Measurements from ENCODE around the gene SYNE1. TPM values are rescaled to one million over a fixed set of nuclear protein-coding genes. Genes with fewer than 3 reads are reported as not detected.

SYNE1 gene
- total RNA-seq, 1 donor from 2014 or later, result 17.4 TPM

DNA sequence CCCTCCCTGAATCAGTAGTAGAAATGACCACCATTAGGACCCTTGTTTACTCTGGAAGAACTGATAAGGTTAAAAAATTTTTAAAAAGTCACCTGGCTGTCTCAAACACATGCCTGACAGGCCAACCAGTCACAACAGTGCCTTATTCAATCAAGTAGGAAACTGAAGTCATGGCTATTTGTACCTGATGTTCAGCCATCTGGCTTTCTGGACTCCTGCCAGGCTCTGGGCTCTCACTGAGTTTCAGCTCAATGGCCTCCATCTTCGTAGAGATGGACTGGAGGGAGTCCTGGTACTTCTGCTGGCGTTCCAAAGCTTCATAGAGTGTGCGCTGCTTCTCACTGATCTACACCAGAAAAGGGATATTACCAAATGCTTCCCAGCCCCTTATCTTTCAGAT, 343.8 kb downstream of the SYNE1 start:
- H3K4me3 ChIP-seq (ENCODE audit: low read depth, low read length), result no peak overlapping the region
- TF ChIP-seq, protein P1, sequence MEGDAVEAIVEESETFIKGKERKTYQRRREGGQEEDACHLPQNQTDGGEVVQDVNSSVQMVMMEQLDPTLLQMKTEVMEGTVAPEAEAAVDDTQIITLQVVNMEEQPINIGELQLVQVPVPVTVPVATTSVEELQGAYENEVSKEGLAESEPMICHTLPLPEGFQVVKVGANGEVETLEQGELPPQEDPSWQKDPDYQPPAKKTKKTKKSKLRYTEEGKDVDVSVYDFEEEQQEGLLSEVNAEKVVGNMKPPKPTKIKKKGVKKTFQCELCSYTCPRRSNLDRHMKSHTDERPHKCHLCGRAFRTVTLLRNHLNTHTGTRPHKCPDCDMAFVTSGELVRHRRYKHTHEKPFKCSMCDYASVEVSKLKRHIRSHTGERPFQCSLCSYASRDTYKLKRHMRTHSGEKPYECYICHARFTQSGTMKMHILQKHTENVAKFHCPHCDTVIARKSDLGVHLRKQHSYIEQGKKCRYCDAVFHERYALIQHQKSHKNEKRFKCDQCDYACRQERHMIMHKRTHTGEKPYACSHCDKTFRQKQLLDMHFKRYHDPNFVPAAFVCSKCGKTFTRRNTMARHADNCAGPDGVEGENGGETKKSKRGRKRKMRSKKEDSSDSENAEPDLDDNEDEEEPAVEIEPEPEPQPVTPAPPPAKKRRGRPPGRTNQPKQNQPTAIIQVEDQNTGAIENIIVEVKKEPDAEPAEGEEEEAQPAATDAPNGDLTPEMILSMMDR (conservative IDR thresholded peaks at IDR 0.05; ENCODE audit: low read depth, low read length), result no peak

DNA sequence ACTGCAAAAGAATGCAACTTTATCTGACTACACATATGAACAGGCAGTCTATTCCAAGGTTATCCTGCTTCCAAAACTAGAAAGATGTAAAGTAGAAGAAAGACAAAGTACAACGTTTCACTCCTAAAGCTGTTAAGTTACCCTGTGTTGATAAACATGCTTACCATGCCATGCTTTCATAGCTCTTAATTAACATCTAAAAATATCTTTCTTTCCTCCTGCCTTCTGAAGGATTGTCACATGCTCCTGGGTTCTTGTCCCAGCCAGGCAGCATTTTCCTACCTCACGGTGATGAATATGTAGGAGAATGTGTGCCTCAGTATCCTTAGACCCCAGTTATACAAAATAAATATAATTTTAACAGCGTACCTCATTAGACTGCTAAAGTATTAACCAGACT, 344.6 kb downstream of the SYNE1 start:
- no peak overlapping the region for H3K4me3 ChIP-seq (ENCODE audit: low read depth, low read length)
- TF ChIP-seq, protein P1 (conservative IDR thresholded peaks at IDR 0.05; ENCODE audit: low read depth, low read length), result no peak
- no peak for DNase-seq (ENCODE audit: low read depth)

More for the DNA sequence above, 343.8 kb downstream of the SYNE1 start:
- no peak for DNase-seq (ENCODE audit: low read depth)

DNA sequence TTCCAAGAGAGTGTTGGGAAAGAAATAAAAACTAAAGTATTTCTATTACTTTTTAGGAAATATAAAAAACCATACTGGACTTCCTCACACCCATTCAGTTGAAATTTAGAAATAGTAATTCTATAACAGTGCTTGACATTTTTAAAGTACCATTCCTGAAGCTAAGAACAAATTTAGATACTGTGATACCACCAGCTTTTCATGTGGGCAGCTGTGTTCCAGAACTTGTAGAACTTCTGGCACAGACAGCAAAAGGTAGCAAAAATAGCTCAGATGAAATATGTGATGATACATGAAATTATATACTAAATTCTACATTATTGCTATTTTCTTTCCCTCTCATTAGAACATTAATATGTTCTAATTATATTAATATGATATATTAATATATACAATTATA, 346.5 kb downstream of the SYNE1 start:
- H3K4me3 ChIP-seq (ENCODE audit: low read depth, low read length), result no peak overlapping the region
- DNase-seq (ENCODE audit: low read depth), result no peak

DNA sequence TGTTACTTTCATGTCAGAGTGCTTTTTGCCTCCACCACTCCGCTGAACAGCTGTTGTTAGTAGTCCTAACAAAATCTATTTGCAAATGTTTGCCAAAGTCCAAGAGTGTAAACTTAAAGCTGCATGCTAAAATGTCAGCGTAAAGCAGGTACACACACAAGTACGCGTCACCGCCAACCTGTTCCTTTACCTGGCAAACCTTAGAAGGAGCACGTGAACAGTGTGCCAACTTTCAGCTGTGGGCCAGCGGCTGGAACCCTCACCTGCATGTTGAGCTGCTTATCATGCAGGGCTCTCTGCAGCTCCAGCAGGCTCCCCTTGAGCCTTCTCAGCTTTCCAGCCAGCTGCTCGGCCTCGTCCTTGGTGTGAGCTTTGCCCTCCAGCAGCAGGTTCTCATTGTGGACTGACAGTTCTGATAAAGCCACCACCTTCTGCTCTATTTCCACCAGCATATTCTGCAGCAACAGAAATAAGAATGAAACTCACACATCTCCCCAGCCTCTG, 359.3 kb downstream of the SYNE1 start:
- no peak overlapping the region for H3K4me3 ChIP-seq (ENCODE audit: low read depth, low read length)
- TF ChIP-seq, protein P1 (conservative IDR thresholded peaks at IDR 0.05; ENCODE audit: low read depth, low read length), result no peak
- DNase-seq (ENCODE audit: low read depth), result no peak

More for the DNA sequence above, 346.5 kb downstream of the SYNE1 start:
- TF ChIP-seq, protein P1 (conservative IDR thresholded peaks at IDR 0.05; ENCODE audit: low read depth, low read length), result no peak

DNA sequence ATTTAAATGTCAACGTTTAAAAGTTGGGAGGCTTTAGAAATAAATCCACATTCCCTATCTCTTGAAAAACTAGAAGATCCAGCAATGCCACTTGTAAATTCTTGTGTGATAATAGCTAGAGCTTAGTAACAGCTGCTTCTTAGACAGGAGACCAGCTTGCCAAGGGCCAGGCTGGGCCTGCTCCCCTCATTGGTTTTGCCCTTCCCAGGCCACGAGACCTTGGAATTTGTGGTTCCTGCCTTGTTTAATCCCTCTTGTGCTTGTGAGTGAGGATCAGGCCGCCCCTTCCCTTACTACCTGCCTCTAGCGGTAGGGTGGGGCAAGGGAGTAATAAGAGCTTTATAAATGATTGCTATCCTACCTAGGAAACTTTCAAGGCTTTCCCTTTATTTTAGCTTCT, 363.5 kb downstream of the SYNE1 start:
- no peak overlapping the region for H3K4me3 ChIP-seq (ENCODE audit: low read depth, low read length)
- DNase-seq (ENCODE audit: low read depth), result no peak
- TF ChIP-seq, protein P1 (conservative IDR thresholded peaks at IDR 0.05; ENCODE audit: low read depth, low read length), result no peak

DNA sequence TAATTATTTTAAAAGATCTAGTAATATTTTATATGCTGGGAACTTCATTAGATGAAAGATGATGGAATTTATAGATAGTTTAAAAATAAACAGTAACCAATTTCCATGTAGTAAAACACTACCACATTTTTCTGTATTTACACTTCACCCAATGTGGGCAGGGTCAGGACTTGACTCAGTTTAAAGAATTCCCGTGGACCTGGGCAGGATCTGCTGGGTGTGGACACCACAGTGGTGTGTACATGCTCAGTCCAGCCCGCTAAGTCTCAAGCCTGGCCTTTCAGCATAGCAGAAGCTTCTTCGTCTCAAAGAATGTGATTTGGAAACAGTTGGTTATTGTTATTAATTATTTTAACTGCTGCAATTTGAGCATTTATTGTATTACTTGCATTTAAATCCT, 364.2 kb downstream of the SYNE1 start:
- no peak for DNase-seq (ENCODE audit: low read depth)

DNA sequence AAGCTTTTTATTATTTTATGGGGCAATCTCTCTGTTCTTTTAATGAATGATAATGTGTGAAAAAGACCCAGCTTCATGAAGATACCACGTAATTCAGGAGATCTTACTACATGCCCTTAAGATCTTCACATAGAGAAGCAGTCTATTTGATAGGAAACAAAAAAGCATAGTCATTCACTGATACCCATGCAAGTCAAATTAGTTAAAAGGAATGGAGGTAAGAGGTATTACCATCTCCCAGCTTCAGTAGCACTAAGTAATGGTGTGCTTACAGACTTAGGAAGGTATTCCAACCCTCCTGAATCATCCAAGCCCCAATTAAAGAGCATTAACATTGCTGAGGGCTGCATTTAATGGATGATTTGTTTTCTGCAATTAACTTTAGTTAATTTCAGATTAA, 364.7 kb downstream of the SYNE1 start:
- TF ChIP-seq, protein P1 (conservative IDR thresholded peaks at IDR 0.05; ENCODE audit: low read depth, low read length), result no peak
- DNase-seq (ENCODE audit: low read depth), result no peak
- H3K4me3 ChIP-seq (ENCODE audit: low read depth, low read length), result no peak overlapping the region

More for the DNA sequence above, 364.2 kb downstream of the SYNE1 start:
- TF ChIP-seq, protein P1 (conservative IDR thresholded peaks at IDR 0.05; ENCODE audit: low read depth, low read length), result no peak
- no peak overlapping the region for H3K4me3 ChIP-seq (ENCODE audit: low read depth, low read length)

Measured in epithelial cell of proximal tubule (primary cell).